GM12801 (cell line): Measurements from ENCODE around the gene AIPL1.

ENCODE experiments used
- TF ChIP-seq, protein P1 (sequence below): IDR thresholded peaks from one replicate; pipeline ENCODE4 v1.5.1; 2011; ENCODE audit warnings: control low read depth; ENCODE audit not compliant: insufficient read length; ENCODE audit errors: extremely low read depth

AIPL1 gene

DNA sequence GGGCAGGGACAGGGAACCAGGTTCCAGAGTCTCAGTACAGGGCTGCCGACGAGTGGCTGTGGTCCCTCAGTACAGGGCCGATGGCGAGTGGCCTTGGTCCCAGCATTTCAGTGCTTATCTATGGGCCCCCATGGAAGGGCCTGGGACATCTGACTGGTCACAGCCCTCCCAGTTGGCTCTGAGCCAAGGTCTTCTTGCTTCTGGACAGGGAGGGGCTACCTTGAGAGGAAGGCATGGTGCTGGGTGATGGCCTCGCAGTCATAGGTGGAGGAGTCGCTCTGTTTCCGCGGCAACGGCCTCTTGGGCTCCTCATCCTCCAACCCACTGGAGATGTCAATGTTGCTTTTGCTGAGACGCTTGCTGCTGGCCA is 41.9 kb upstream of the AIPL1 start:
- TF ChIP-seq, protein P1, sequence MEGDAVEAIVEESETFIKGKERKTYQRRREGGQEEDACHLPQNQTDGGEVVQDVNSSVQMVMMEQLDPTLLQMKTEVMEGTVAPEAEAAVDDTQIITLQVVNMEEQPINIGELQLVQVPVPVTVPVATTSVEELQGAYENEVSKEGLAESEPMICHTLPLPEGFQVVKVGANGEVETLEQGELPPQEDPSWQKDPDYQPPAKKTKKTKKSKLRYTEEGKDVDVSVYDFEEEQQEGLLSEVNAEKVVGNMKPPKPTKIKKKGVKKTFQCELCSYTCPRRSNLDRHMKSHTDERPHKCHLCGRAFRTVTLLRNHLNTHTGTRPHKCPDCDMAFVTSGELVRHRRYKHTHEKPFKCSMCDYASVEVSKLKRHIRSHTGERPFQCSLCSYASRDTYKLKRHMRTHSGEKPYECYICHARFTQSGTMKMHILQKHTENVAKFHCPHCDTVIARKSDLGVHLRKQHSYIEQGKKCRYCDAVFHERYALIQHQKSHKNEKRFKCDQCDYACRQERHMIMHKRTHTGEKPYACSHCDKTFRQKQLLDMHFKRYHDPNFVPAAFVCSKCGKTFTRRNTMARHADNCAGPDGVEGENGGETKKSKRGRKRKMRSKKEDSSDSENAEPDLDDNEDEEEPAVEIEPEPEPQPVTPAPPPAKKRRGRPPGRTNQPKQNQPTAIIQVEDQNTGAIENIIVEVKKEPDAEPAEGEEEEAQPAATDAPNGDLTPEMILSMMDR, result no peak

DNA sequence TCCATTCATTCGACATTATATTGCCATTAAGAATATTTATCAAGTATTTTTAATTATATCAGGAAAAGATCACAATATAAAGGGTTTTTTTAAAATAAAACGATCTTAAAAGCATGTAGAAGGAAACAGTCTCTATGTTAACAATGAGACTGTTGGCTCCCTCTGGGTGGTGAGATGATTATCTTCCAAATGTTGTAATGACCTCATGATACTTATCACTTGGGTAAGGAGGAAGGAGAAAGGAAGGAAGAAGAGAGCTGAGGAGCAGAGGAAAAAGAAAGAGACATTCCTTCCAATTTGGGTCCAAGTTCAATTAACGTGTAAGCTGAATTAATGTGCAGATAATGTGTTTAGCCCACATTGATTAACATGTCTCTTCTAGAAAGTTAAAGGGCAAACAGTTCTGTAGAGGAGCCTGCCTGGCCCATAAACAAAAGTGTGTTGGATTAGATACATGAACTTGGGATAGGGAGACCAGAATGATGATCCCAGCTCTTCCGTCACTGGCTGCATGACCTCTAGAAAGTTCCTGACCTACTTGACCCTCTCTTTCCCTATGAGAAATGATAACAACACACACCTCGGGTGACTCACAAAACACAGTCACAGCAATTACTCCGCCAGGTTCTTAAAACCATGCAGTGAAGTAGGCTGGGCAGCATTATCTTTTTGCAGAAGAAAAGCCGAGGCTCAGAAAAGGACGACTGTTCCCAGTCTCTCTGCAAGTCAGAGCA is 41.3 kb upstream of the AIPL1 start:
- TF ChIP-seq, protein P1, result no peak

DNA sequence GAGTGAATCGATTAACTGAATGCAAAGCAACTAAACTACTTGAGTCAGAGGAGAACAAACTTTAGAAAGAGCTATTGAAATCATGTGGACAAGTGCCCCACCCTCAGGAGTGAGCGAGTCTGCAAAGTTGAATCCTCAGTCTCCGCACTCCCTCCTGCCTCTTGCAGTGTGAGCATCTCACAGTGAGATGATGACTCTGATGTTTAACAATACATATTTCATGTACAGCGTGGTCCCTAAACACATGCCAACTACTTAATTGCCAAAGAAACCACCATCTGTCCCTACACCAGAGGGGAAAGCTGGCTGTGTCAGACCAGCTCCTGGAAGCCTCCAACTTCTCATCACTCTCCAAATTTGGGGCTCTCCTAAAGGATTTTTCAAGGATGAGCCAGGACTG is 40.5 kb upstream of the AIPL1 start:
- TF ChIP-seq, protein P1, result no peak

DNA sequence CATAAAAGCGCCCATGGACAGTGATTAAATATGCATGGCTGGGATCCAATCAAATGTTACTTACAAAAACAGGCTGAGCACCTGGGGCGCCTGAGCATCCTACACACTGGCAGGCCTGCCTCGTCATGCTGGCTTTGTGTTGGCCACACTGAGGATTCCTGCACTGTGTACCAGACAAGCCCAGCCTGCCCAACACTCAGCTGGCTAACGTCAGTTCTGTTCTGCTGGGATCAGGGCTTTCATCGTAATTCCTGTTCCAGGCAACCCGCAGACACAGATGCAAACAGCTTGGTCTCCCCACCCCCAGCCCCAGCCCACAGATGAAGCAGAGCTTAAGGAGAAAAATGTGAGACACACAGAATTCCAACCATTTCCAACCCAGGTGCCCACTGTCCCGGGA is 40.0 kb upstream of the AIPL1 start:
- TF ChIP-seq, protein P1, result no peak

DNA sequence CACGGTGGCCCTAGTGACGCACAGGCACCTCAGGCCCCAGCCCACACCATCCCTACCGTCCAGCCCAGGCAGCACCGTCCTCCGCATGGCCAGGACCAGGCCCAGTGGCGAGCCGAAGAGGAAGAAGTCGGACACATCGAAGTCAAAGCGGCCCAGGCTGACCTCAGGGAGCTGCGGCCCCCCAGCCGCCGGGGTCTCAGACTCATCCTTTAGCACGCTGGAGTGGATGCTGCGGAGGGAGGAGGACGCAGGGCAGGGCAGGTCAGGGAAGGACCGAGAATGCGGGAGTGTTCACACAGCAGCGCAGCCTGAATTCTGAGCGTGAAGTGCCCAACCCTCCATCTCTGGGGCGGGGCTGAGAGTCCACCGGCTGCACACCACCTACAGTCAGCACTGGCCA is 39.5 kb upstream of the AIPL1 start:
- TF ChIP-seq, protein P1, result no peak

DNA sequence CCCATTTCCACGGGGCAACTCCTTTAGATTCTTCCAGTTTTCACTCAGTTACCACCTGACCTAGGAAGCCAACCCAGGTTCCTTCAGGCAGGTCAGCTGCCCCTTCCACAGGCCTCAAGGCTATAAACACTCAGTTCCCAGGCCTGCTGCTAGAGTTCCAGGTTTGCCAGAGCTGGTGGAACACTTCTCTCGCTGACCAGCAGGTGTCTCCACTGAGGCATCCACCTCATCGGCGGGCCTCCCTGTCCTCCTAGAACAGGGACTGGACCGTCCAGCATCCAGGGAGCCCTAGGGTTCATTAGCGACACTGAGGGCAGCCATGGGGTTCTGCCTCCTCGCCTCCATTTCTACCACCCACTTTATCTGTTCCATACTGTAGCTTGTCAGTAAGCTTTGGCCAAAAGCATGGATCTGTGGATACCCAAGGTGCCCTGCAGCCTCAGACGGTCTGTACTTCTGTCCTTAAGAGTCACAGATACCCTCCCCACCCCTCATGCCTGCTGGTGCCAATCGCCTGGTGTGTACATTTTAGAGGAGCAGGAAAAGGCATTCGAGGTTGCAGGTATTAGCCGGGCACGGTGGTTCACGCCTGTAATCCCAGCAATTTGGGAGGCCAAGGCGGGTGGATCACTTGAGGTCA is 38.3 kb upstream of the AIPL1 start:
- TF ChIP-seq, protein P1, result no peak

DNA sequence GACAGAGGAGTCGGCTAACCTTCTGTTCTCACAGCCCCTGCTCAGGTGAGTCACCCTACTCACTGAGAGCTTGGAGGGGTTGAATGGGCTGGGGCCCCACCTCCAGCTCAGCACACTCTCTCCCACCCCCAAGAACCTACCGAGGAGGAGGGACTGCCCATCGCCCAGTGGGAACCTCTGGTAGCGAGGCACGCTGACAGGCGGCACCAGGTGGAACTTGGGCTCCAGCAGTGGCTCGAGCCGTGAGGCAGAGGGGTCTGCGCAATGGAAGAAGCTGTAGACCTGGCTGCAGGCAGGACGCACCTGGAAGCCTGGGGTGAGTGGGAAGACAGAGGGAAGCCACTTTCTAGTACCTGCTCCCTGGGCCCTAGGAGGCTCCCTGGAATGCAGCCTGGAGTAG is 37.6 kb upstream of the AIPL1 start:
- TF ChIP-seq, protein P1, result no peak
